GM12878 (cell line): ENCODE results near the gene DIAPH1. TPM values are rescaled to one million over a fixed set of nuclear protein-coding genes. Genes with fewer than 3 reads are reported as not detected.

Source experiments
- ATAC-seq: fragments of 200-7000 bp; cut with Tn5 transposase; 3 replicates; pipeline ENCODE4 v1.9.1; 2020; ENCODE audit warnings: mild to moderate bottlenecking, moderate library complexity
- BruUV-seq: library from RNA; stranded (reverse); fragments of 400-500 nt; replicated peaks from 2 replicates; lab custom pipeline; 2021; lab: Mats Ljungman, UMichigan
- CTCF ChIA-PET: fragments of 300-600 bp; sonication (Branson Sonifier 250); formaldehyde crosslinking; extraction: SDS; loops from one replicate; lab custom pipeline; 2021; ENCODE audit warnings: inconsistent platforms; lab: Yijun Ruan, JAX
- POLR2A ChIA-PET: fragments of 350-600 bp; formaldehyde crosslinking; extraction: SDS; loops from one replicate; lab custom pipeline; 2021; ENCODE audit warnings: inconsistent platforms; lab: Charles Lee
- RAD21 ChIA-PET: fragments of 300-600 bp; sonication (Branson Sonifier 250); formaldehyde crosslinking; loops from one replicate; lab custom pipeline; 2023; ENCODE audit warnings: antibody characterized with exemption; ENCODE audit not compliant: unreplicated experiment; lab: Charles Lee
- SMC1A ChIA-PET: fragments of 300-600 bp; sonication (Branson Sonifier 250); formaldehyde crosslinking; loops from one replicate; lab custom pipeline; 2023; ENCODE audit not compliant: unreplicated experiment, uncharacterized antibody; lab: Charles Lee
- DNase-seq: peaks from one replicate; pipeline ENCODE4 v3.0.0-alpha.2; 2011; ENCODE audit warnings: low read depth, low spot score
- FAIRE-seq: peaks from 3 replicates; lab custom pipeline; 2011; peaks lifted over from hg19 to GRCh38; lab: Jason Lieb, UNC
- H2AFZ ChIP-seq: 2 replicates; pipeline ENCODE4 v1.6.0; 2011; ENCODE audit warnings: low read depth, low read length, control low read depth; ENCODE audit not compliant: control insufficient read depth
- H3K27ac ChIP-seq: 2 replicates; pipeline ENCODE4 v1.5.1; 2011; ENCODE audit warnings: control low read depth; ENCODE audit not compliant: control insufficient read depth, insufficient read depth
- H3K27me3 ChIP-seq, 2 experiments: replicated peaks in 1 of 2; 2 replicates each; pipeline versions ENCODE4 v1.6.0 to v1.6.1; 2011; ENCODE audit warnings: low read length in 1 of 2; ENCODE audit not compliant: control insufficient read depth in 2 of 2, insufficient read depth in 2 of 2
- H3K36me3 ChIP-seq, 2 experiments: 2 replicates each; pipeline ENCODE4 v1.5.1; 2011; ENCODE audit warnings: low read length in 1 of 2; ENCODE audit not compliant: control insufficient read depth in 2 of 2, insufficient read depth in 2 of 2
- H3K4me1 ChIP-seq: 2 replicates; pipeline ENCODE4 v1.6.1; 2011; ENCODE audit warnings: mild to moderate bottlenecking, low read length, moderate library complexity, mixed read lengths; ENCODE audit not compliant: control insufficient read depth, insufficient read depth
- H3K4me2 ChIP-seq: 2 replicates; pipeline ENCODE4 v1.6.0; 2011; ENCODE audit warnings: control low read depth; ENCODE audit not compliant: control insufficient read depth, insufficient read depth
- H3K4me3 ChIP-seq: fragments of 200-600 bp; sonication (generic); 2 replicates; pipeline ENCODE4 v1.5.1; 2016
- H3K79me2 ChIP-seq: 2 replicates; pipeline ENCODE4 v1.6.0; 2011; ENCODE audit warnings: low read length; ENCODE audit not compliant: control insufficient read depth, insufficient read depth
- H3K9ac ChIP-seq: 2 replicates; pipeline ENCODE4 v1.8.0; 2011; ENCODE audit warnings: low read length, control low read depth, mixed read lengths; ENCODE audit not compliant: control insufficient read depth, insufficient read depth
- H3K9me3 ChIP-seq: replicated peaks from 3 replicates; pipeline ENCODE4 v1.5.1; 2011; ENCODE audit warnings: mild to moderate bottlenecking, low read length; ENCODE audit not compliant: control insufficient read depth, insufficient read depth
- H4K20me1 ChIP-seq: 2 replicates; pipeline ENCODE4 v1.6.0; 2011; ENCODE audit not compliant: control insufficient read depth, insufficient read depth
- BCLAF1 ChIP-seq: fragments of 450-650 bp; IDR thresholded peaks from 2 replicates; pipeline ENCODE4 v1.6.1; 2017; ENCODE audit warnings: antibody characterized with exemption, mild to moderate bottlenecking, moderate library complexity
- BHLHE40 ChIP-seq, 2 experiments: fragments of 450-650 bp in 1 of 2; IDR thresholded peaks; 2 replicates each; pipeline ENCODE4 v1.6.1; 2011 to 2017; ENCODE audit warnings: low read depth in 2 of 2, borderline replicate concordance in 1 of 2, improper control_type of control experiment in 1 of 2, low read length in 1 of 2, mild to moderate bottlenecking in 1 of 2
- CBX3 ChIP-seq: fragments of 200-600 bp; sonication (generic); IDR thresholded peaks from 2 replicates; pipeline ENCODE4 v1.6.1; 2016; ENCODE audit warnings: low read depth, borderline replicate concordance
- E2F4 ChIP-seq: IDR thresholded peaks from 2 replicates; pipeline ENCODE4 v1.6.1; 2012; ENCODE audit warnings: low read depth, low read length, improper control_type of control experiment
- JUNB ChIP-seq: IDR thresholded peaks from 2 replicates; pipeline ENCODE4 v1.6.1; 2016; ENCODE audit warnings: antibody characterized with exemption, mild to moderate bottlenecking
- LARP7 ChIP-seq: fragments of 450-650 bp; IDR thresholded peaks from 2 replicates; pipeline ENCODE4 v1.6.1; 2017; ENCODE audit warnings: mild to moderate bottlenecking
- MEF2A ChIP-seq: IDR thresholded peaks from 2 replicates; pipeline ENCODE4 v1.6.1; 2011; ENCODE audit warnings: low read depth, mild to moderate bottlenecking, low read length, moderate library complexity; ENCODE audit not compliant: insufficient read depth
- MTA3 ChIP-seq: IDR thresholded peaks from 2 replicates; pipeline ENCODE4 v1.6.1; 2012; ENCODE audit warnings: low read length, inconsistent platforms, borderline replicate concordance
- RCOR1 ChIP-seq: conservative IDR thresholded peaks from 2 replicates; pipeline ENCODE4 v1.6.1; 2012; ENCODE audit warnings: low read depth, low read length, improper control_type of control experiment
- WRNIP1 ChIP-seq: IDR thresholded peaks from 2 replicates; pipeline ENCODE4 v1.6.1; 2011; ENCODE audit warnings: low read depth, low read length, improper control_type of control experiment, borderline replicate concordance
- ZBTB4 ChIP-seq: fragments of 450-650 bp; formaldehyde crosslinking; IDR thresholded peaks from 2 replicates; pipeline ENCODE4 v1.4.0; 2022; ENCODE audit warnings: mild to moderate bottlenecking, moderate library complexity
- ZNF207 ChIP-seq: fragments of 450-650 bp; IDR thresholded peaks from 2 replicates; pipeline ENCODE4 v1.6.1; 2014; ENCODE audit warnings: antibody characterized with exemption, mild to moderate bottlenecking, borderline replicate concordance
- ZNF24 ChIP-seq: fragments of 450-650 bp; IDR thresholded peaks from 2 replicates; pipeline ENCODE4 v1.6.1; 2017; ENCODE audit warnings: antibody characterized with exemption, mild to moderate bottlenecking
- ZNF274 ChIP-seq: IDR thresholded peaks from one replicate; pipeline ENCODE4 v1.8.0; 2011; ENCODE audit not compliant: insufficient read length, insufficient read depth
- WGBS: methylation state at CpG from one replicate; pipeline ENCODE4 v1.1.6; 2016; ENCODE audit warnings: low lambda C conversion rate; ENCODE audit not compliant: insufficient replicate concordance, insufficient coverage; ENCODE audit errors: missing lambda C conversion rate; 5-methylcytosine and 5-hydroxymethylcytosine counted together
- in situ Hi-C: fragments of 300-500 bp; cut with MboI; formaldehyde crosslinking; loops from 9 replicates; pipeline ENCODE4 v1.14.3; 2018; ENCODE audit warnings: mixed read lengths
- intact Hi-C: fragments of 100-400 bp; cut with micrococcal nuclease; formaldehyde crosslinking; loops from one replicate; pipeline ENCODE4 v1.14.2; 2022; ENCODE audit not compliant: unreplicated experiment
- polyA plus RNA-seq, 11 experiments: library from polyadenylated mRNA; depleted of rRNA in 4 of 11; unstranded in 6 of 11; stranded (reverse) in 5 of 11; fragments of >200 nt; fragmentation: Nextera tagmentation in 4 of 11; fragmentation: Illumina TruSeq in 1 of 11; extraction: Ambion mirVana in 4 of 11; extraction: Trizol in 1 of 11; gene quantifications; 1 replicate in 1 of 11; 2 replicates in 10 of 11; pipeline versions ENCODE4 v1.2.1 to v1.2.3, GENCODE V29; 2011 to 2016; ENCODE audit warnings: inconsistent platforms in 2 of 11, missing spikeins in 2 of 11, low read depth in 1 of 11
- total RNA-seq, 4 experiments: library from RNA; depleted of rRNA in 3 of 4; stranded (reverse); fragments of >200 nt in 3 of 4; fragmentation: Illumina TruSeq in 1 of 4; extraction: Trizol in 1 of 4; gene quantifications; 2 replicates each; pipeline versions ENCODE4 v1.2.1 to v1.2.3, GENCODE V29; 2013 to 2021
- TF ChIP-seq, protein P1 (sequence below): fragments of 450-650 bp; IDR thresholded peaks from 2 replicates; pipeline ENCODE4 v1.6.1; 2017; ENCODE audit warnings: mild to moderate bottlenecking, low read depth, inconsistent platforms; ENCODE audit not compliant: poor library complexity, severe bottlenecking

DIAPH1 gene
- total and polyA plus RNA-seq, 10 of the 15 experiments (the other 5 are each of a cell fraction or from before 2014, with no cell fraction given) = 37.8 to 168 (median 59.0) TPM

- POLR2A ChIA-PET = interaction anchor here (1.4 kb wide), 1 partner anchor 9 kb away, joined by 6 read pairs; the partner anchor contains the start of genes HDAC3 and RELL2
- in situ Hi-C loops = no loop called here
- Histone ChIP-seq H3K79me2 (no peaks in the 10 kb centered on the region), H3K9me3 (no peaks in the 10 kb centered on the region), H3K27me3 (no peaks in the 10 kb centered on the region), H3K36me3 (no peaks in the 10 kb centered on the region; a peak in 2 of 4 replicates), H3K9ac (no peak overlapping the region), H4K20me1 (no peaks in the 10 kb centered on the region), H3K4me2 (no peak overlapping the region), H3K27ac (no peak overlapping the region), H2AFZ (no peak overlapping the region), H3K4me3 (no peak overlapping the region), H3K4me1 (peaks cover 11% of the 10 kb centered on the region)
- DNase-seq (no peak), ATAC-seq (no peak), FAIRE-seq (no peak)
- no TSS peak for BruUV-seq
- no peak for TF ChIP-seq JUNB
- TF ChIP-seq ZNF207 = no peak
- TF ChIP-seq E2F4 = no peak
- no peak for TF ChIP-seq CBX3
- TF ChIP-seq ZNF274 = no peak
- no peak for TF ChIP-seq BHLHE40 (IDR thresholded peaks at IDR 0.05; ENCODE audit: borderline replicate concordance in 1 of 2, low read depth in 2 of 2, low read length in 1 of 2)
- no peak for TF ChIP-seq LARP7
- TF ChIP-seq, protein P1, sequence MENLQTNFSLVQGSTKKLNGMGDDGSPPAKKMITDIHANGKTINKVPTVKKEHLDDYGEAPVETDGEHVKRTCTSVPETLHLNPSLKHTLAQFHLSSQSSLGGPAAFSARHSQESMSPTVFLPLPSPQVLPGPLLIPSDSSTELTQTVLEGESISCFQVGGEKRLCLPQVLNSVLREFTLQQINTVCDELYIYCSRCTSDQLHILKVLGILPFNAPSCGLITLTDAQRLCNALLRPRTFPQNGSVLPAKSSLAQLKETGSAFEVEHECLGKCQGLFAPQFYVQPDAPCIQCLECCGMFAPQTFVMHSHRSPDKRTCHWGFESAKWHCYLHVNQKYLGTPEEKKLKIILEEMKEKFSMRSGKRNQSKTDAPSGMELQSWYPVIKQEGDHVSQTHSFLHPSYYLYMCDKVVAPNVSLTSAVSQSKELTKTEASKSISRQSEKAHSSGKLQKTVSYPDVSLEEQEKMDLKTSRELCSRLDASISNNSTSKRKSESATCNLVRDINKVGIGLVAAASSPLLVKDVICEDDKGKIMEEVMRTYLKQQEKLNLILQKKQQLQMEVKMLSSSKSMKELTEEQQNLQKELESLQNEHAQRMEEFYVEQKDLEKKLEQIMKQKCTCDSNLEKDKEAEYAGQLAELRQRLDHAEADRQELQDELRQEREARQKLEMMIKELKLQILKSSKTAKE = no peak
- TF ChIP-seq MEF2A = no peak
- TF ChIP-seq ZBTB4 = no peak
- no peak for TF ChIP-seq ZNF24
- TF ChIP-seq RCOR1 = no peak
- no peak for TF ChIP-seq BCLAF1
- TF ChIP-seq MTA3 = no peak
- TF ChIP-seq WRNIP1 = no peak
- 88% methylated on average over 6 of the region's 6 CpGs for WGBS
- CTCF ChIA-PET = interaction anchor here (1.2 kb wide), 1 partner anchor 56 kb away, joined by 3 read pairs; no protein-coding TSS in a partner anchor
- intact Hi-C loops = no loop called here
- RAD21 ChIA-PET = interaction anchor here (1.5 kb wide), 1 partner anchor 54 kb away, joined by 4 read pairs; no protein-coding TSS in a partner anchor
- SMC1A ChIA-PET = interaction anchor here (1.1 kb wide), 1 partner anchor 9 kb away, joined by 4 read pairs; the partner anchor contains the start of genes HDAC3 and RELL2
Measured at GRCh38 chr5:141646026-141646425, 27.2 kb upstream of the DIAPH1 start.
